ENCODE results near the gene EDN2.

The EDN2 gene

DNA sequence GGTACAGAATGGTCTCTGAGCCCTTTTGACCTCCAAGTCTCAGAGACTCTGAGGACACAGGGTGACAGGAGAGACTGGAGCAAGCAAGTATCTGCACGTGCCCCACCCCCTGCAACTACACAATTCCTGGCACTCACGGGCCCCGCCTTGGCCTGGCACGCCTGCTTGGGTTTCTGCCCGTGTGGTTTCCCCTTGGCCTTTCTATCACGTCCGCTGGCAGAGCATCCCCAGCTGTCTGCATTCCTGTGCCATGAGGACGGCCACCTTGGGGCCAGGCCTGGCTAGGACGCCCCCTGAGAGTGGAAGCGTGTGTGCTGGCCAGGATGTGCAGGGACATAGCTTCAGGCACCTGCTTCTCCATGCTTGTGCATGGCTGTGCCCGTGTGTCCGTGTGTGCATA lies 14.3 kb upstream of the EDN2 start:
- no peak for DNase-seq (ENCODE audit: low read depth, low spot score)

DNA sequence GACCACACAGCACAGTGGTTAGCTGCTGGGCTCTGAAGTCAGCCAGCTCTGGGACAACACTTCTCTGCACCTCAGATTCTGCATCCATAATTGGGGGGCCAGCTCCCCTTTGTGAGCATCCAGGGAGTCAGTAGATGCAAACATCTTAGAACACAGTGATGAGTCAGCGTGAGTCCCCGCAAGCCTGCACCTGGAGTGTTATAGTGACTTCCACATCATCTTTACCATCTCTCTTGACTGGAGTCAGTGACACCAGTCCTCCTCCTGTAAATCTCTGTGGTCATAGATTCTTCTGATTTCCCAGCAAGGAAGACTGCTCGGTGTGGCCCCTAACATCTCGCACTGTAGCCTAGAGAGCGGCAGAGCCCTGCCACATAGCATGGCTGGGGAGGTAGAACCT lies 13.9 kb upstream of the EDN2 start:
- DNase-seq (ENCODE audit: low read depth, low spot score): no peak

- no peak for DNase-seq (ENCODE audit: low read depth, low spot score)
Observed at GRCh38 chr1:41497461-41498030, 13.1 kb upstream of the EDN2 start.

GRCh38 chr1:41497056-41497440 lies 12.6 kb upstream of the EDN2 start:
- DNase-seq (ENCODE audit: low read depth, low spot score): no peak

DNA sequence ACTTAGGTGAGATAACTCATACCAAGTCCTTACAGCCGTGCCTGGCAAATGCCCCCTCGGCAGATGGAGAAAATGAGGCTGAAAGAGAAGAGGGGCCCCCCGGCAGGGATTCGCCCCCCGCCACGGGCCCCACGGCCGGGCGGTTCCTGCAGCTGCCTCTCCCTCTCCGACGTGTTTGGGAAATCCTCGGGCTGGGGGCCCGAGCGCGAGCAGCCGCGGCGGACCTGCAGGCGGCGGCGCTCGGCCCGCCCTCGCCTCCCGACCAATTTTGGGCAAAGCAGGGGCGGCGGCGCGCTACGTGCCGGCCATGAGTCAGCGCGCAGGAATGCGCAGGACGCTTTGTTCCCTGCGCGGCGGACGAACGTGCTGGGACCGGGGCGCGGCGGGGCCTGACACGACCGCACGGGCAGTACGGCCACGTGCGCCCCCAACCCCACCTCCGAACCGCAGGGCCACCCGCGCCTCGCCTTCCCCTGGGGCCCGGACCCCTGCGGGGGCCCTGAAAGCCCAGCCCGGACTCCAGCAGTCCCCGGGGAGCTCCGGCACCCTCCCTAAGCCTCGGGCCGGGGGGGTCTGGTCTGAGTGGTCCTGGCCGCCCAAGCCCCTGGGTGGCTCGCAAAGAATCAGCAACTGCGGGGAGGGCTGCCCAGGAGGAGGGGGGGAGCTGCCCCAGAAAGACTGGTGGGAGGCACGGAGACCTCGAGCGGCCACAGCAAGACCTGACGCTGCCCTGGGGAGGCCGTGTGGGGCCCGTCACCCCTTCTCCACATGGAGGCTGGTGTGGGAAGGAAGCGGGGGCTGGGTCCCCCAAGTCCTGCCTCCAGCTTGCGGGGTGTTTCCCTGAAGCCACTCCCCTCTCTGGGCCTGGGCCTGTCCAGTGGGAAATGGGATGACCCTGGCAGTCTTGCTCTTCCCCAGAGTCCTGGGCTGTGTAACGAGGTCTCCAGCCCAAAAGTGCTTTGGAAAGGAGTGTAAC lies 11.9 kb upstream of the EDN2 start:
- DNase-seq (ENCODE audit: low read depth, low spot score): no peak

GRCh38 chr1:41495210-41495948 lies 10.9 kb upstream of the EDN2 start:
- no peak for DNase-seq (ENCODE audit: low read depth, low spot score)

DNA sequence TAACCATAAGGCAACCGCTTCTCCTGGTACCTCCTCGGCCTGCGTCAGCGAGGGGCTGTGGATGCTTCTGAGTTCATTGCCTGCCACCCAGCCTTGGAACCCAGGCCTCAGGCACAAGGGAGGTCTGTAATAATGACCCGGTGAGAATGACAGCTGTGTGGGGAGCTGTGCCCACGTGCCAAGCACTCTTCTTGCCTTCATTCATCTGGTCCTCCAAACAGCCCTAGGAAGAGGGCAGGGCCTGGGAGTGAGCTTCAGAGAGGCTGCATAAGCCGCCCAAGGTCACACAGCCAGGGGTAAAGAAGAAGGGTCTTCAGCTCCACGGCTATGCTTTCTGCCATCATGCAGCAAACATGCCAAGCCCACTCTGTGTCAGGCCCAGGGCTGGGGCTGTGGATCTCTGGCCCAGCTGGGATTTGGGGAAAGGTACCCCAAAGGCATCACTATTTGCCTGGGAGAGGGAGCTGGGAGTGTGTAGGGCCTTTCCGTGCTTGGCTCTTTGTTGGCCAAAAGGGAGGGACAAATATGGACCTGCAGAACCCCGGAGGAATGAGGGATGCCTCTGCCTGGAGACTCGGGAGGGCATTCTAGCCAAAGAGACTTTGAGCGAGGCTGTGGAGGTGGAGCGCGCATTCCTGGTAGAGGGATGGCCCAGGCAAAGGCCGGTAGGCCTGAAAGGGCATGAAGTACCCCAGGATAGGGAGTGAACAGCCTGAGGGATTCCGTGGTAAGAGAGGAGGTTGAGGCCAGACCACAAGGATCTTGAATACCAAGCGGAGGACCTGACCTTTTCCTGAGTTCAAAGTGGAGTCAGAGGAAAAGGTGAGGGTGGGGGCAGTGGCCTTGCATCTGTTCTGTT lies 10.1 kb upstream of the EDN2 start:
- DNase-seq (ENCODE audit: low read depth, low spot score): no peak

DNA sequence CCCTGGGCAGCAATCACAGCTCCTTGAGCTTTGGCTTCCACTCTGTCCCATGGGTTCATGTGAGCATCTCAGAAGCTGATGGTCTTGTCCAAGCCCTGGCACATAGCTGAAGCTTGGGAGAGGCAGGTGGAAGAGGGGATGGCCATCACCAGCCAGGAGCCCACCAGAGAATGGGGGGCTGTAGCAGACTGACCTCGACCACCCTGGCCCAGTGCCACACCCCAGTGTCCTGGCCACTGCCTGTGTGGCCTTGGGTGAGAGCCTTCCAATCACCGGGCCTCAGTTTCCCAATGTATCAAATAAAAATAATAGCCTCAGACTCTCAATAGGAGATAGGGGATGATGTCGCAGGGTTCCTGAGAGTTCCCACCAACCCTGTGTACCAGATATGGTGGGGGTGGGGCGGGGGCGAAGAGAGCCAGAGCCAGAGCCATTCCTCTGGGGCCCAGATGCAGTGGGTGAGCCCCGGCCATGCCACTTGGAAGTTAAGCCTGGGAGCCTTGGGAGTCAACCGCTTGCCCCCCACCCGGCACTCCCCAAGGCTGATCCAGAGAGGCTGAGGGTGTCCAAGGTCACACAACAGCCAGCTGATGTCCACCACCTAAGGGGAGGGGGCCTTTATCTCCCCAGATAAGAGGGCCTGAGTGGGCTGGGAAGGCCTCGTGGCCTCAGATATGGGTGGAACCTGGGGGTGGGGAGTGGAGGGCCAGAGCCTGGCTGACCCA lies 9.3 kb upstream of the EDN2 start:
- no peak for DNase-seq (ENCODE audit: low read depth, low spot score)

DNA sequence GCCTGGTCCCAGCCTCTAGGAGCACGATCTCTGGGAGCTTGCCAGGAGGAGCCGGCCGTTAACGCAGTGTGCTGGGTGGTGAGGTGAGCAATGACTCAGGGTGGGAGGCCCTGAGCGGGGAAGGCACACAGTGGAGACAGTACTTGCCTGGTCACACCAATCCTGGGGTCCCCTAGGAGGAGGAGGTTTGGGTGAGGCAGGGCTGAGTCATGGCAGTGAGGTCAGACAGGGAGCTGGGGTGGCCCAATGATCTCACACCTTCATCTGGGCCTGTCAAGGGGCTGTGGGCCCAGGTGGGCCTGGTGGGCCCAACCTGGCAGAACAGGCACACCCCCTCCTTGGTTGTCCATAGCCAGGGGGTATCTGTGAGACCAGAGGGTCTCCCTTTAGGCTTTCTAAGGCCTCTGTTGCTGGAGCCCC lies 8.6 kb upstream of the EDN2 start:
- DNase-seq (ENCODE audit: low read depth, low spot score): peak; percentile 40

DNA sequence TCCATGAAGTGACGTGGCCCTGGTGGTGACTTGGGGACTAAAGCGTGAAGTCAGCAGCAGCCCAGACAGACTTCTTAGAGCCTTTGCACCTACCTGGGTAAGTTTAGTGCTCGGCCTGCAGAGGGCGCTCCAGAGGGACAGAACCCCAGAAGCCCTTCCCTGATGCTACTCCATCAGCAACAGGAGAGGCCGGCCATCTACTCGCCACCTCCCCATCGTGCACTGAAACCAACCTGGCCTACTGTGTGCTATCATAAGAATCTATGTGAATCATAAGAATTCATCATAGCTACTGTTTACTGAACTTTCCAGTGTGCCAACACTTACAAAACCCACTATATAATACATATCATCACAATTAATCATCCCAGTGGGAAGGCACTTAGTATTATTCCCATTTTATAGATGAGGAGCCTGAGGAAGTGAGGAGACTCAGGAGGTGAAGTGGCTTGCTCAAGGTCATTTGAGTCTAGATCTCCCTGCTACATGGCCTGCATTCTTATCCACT lies 7.9 kb upstream of the EDN2 start:
- DNase-seq (ENCODE audit: low read depth, low spot score): no peak

DNA sequence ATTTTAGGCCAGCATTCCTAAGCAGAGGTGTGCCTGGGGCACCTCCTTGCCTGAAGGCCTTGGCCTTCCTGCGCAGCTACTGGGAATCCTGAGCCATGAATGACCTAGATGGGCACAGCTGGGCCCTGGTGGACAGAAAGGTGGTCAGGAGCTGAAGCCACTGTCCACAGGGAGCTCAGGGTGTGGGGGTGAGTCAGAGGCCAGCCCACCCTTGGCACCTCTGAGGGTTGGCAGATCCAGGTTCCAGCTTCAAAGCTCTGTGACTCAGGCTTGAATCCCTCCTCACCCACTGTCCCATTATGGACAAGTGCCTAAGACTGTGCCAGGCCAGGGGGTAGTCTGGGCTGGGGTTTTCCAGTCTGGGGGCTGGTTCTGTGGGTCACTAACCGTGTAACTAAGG lies 6.4 kb upstream of the EDN2 start:
- no peak for DNase-seq (ENCODE audit: low read depth, low spot score)

DNA sequence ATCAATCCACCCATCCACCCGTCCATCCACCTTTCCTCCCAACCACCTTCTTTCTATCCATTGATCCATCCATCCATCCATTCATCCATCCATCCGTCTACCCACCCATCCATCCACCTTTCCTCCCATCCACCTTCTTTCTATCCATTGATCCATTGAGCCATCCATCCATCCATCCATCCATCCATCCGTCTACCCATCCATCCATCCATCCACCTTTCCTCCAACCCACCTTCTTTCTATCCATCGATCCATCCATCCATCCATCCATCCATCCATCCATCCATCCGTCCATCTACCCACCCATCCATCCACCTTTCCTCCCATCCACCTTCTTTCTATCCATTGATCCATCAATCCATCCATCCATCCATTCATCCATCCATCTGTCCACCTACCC lies 5.1 kb upstream of the EDN2 start:
- no peak for DNase-seq (ENCODE audit: low read depth, low spot score)

- no peak for DNase-seq (ENCODE audit: low read depth, low spot score)
Observed at GRCh38 chr1:41488040-41488951, 3.8 kb upstream of the EDN2 start.

DNA sequence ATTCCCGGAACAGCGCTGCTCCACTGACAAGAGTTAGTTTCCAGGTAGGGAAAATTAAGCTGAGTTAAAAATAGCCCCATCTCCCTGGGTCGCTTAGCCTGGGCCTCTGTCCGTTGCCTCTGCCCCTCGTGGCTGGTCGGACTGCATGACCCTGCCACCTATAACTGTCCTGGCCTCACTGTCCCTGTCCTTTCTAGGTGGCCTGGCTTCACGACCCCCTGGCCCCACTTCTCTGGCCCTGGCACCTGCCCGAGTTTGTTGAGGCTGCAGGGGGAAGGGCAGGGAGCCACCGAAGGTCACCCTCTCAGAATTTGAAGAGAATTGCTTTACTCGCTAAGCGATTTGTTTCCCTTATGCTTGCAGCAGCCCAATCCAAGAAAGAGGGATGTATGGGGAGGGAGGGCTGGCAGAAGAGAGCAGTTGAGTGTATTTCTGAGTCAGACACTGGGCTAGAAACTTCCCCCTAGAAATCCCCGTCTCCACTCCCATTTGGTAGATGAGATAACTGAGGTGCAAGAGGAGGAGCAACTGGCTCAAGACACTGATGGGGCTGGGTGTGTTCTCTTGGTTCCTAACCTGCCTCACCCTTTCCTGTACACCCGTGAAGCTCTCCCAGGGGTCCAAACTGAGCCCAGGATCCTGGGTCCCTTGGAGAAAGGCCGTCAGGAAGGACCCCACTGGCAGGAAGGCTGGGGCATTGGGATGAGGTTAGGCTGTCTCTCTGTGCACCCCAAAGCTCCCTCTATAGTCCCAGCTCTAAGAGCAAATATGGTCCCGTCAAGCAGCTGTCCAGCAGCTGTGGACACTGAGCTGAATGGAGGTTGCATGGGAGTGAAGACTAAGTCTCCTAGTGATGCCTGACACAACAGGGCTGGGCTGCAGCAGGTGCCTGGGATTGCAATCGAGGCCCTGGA lies 2.9 kb upstream of the EDN2 start:
- DNase-seq (ENCODE audit: low read depth, low spot score): no peak

DNA sequence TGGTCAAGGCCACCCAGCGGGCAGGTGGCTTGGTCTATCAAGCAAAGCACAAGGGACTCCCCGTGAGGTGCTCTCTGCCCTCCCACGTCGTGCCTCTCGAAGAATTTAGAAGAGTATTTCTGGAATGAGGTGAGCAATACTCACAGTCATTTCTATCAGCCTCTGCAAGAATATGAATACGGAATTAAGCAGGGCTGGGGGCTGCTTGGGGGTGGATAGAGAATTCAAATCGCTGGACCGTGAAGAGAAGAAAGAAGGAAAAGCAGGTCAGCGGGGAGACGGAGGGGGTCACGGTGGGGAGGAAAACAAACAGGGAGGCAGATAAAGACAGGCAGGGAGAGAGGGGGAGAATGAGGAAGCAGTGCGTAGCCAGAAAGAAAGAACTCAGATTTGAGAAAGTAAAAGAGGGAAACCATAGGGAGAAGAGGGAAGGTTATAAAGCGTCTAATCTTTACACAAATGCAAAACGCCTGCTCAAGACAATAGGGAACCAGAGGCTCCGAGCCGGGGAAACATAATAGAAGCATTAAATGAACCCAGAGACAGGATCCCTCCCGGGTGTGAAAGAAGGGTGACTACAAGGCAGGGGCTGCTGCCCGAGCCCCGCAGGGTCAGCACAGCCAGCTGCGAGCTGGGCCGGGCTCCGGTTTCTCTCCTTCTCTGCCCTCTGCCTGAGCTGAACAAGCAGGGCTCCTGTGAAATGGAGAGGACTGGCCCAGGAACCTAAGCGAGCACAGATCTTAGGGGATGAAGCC lies 2.1 kb upstream of the EDN2 start:
- DNase-seq (ENCODE audit: low read depth, low spot score): no peak

DNA sequence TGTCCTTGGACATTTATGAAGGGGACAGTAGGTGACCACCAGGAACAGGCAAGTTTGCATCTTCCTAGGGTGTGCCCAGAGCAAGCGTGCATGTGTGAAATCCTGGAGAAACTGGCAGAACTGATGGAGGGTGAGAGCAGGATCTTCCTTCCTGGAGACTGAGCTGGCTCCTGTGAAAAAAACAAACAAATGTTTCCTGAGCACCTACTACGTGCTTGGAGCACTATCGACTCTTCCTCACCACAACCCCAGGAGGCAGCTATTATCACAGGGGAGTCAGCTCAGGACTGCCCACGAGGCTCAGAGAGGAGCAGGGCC lies 1.5 kb upstream of the EDN2 start:
- no peak for DNase-seq (ENCODE audit: low read depth, low spot score)

GRCh38 chr1:41485605-41486004 lies 1.1 kb upstream of the EDN2 start:
- no peak for DNase-seq (ENCODE audit: low read depth, low spot score)

- no peak for DNase-seq (ENCODE audit: low read depth, low spot score)
Observed at GRCh38 chr1:41483960-41484401, 502 bp downstream of the EDN2 start.

All from brain pericyte (primary cell).